ENCODE data around the gene GRIA3.

DNA sequence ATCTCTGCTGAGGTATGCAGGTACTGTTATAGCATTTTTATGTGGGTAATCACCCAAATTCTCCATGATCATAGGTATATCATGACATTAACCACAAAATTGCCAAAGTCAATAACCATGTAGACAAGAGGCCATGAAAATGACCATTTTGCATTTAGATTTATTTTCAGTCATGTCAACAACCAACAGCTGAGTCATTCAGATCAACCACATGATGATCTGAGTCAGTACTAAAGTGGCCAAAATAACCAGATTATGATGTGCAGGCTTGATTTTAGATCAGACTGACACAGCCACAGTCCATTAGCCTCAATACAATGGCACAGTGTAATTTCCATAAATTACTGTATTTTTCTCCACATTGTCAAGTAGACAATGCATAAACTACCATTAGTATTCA, 240.5 kb downstream of the GRIA3 start:
- no peak for TF ChIP-seq EZH2 (IDR thresholded peaks at IDR 0.05; ENCODE audit: borderline replicate concordance, low read length)
- TF ChIP-seq, protein P1, sequence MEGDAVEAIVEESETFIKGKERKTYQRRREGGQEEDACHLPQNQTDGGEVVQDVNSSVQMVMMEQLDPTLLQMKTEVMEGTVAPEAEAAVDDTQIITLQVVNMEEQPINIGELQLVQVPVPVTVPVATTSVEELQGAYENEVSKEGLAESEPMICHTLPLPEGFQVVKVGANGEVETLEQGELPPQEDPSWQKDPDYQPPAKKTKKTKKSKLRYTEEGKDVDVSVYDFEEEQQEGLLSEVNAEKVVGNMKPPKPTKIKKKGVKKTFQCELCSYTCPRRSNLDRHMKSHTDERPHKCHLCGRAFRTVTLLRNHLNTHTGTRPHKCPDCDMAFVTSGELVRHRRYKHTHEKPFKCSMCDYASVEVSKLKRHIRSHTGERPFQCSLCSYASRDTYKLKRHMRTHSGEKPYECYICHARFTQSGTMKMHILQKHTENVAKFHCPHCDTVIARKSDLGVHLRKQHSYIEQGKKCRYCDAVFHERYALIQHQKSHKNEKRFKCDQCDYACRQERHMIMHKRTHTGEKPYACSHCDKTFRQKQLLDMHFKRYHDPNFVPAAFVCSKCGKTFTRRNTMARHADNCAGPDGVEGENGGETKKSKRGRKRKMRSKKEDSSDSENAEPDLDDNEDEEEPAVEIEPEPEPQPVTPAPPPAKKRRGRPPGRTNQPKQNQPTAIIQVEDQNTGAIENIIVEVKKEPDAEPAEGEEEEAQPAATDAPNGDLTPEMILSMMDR (IDR thresholded peaks at IDR 0.05; ENCODE audit: low read length) = no peak
